Cardiac muscle cell (in vitro differentiated cells and primary cell): ENCODE measurements around the gene PTBP3. TPM values are rescaled to one million over a fixed set of nuclear protein-coding genes. Genes with fewer than 3 reads are reported as not detected.
A peak's percentile ranks its signal among the peaks of the same experiment; 100 is the strongest.

Experiments
- DNase-seq, 2 donors: peaks; one replicate each; pipeline versions ENCODE4 v3.0.0 to v3.0.0-alpha.2; 2010 to 2017; ENCODE audit warnings: low read depth in 1 of 2, low spot score in 1 of 2
- H3K27ac ChIP-seq: fragments of 200-600 bp; sonication (generic); 2 replicates; pipeline ENCODE4 v1.5.1; 2016
- H3K27me3 ChIP-seq: fragments of 200-600 bp; sonication (generic); 2 replicates; pipeline ENCODE4 v1.6.0; 2016; ENCODE audit warnings: control low read depth
- H3K36me3 ChIP-seq: fragments of 200-600 bp; sonication (generic); 2 replicates; pipeline ENCODE4 v1.5.1; 2016; ENCODE audit warnings: control low read depth
- H3K4me1 ChIP-seq: fragments of 200-600 bp; sonication (generic); 2 replicates; pipeline ENCODE4 v1.8.1; 2017; ENCODE audit warnings: low read depth, mild to moderate bottlenecking, mixed run types
- H3K4me3 ChIP-seq: fragments of 200-600 bp; sonication (generic); 2 replicates; pipeline ENCODE4 v1.5.1; 2016; ENCODE audit warnings: mild to moderate bottlenecking
- H3K9me3 ChIP-seq: fragments of 200-600 bp; sonication (generic); 2 replicates; pipeline ENCODE4 v1.5.1; 2017; ENCODE audit warnings: low read depth, mild to moderate bottlenecking, control low read depth
- polyA plus RNA-seq: library from polyadenylated mRNA; unstranded; fragments of >200 nt; fragmentation: Nextera tagmentation; extraction: Ambion mirVana; gene quantifications from 2 replicates; pipeline ENCODE4 v1.2.1, GENCODE V29; 2016
- total RNA-seq: library from RNA; depleted of rRNA; stranded (reverse); fragments of >200 nt; gene quantifications from 2 replicates; pipeline ENCODE4 v1.2.3, GENCODE V29; 2016
- TF ChIP-seq, protein P1 (sequence below): IDR thresholded peaks from 2 replicates; pipeline ENCODE4 v1.5.1; 2012; ENCODE audit warnings: low read depth, mild to moderate bottlenecking, low read length

PTBP3 gene
- total and polyA plus RNA-seq, 2 experiments from 2014 or later: 6.2 to 15.5 TPM

GRCh38 chr9:112242147-112242804 lies 91.1 kb downstream of the PTBP3 start:
- Histone ChIP-seq H3K4me3 (no peak overlapping the region), H3K9me3 (no peaks in the 10 kb centered on the region), H3K4me1 (no peaks in the 10 kb centered on the region), H3K27ac (no peak overlapping the region), H3K36me3 (no peaks in the 10 kb centered on the region), H3K27me3 (no peaks in the 10 kb centered on the region)
- TF ChIP-seq, protein P1, sequence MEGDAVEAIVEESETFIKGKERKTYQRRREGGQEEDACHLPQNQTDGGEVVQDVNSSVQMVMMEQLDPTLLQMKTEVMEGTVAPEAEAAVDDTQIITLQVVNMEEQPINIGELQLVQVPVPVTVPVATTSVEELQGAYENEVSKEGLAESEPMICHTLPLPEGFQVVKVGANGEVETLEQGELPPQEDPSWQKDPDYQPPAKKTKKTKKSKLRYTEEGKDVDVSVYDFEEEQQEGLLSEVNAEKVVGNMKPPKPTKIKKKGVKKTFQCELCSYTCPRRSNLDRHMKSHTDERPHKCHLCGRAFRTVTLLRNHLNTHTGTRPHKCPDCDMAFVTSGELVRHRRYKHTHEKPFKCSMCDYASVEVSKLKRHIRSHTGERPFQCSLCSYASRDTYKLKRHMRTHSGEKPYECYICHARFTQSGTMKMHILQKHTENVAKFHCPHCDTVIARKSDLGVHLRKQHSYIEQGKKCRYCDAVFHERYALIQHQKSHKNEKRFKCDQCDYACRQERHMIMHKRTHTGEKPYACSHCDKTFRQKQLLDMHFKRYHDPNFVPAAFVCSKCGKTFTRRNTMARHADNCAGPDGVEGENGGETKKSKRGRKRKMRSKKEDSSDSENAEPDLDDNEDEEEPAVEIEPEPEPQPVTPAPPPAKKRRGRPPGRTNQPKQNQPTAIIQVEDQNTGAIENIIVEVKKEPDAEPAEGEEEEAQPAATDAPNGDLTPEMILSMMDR: no peak
- no peak for DNase-seq

GRCh38 chr9:112241491-112241890 lies 91.9 kb downstream of the PTBP3 start:
- peak in 1 of 2 donors; percentile 35 for DNase-seq
- Histone ChIP-seq H3K36me3 (no peaks in the 10 kb centered on the region), H3K27ac (no peak overlapping the region), H3K4me1 (no peaks in the 10 kb centered on the region), H3K27me3 (no peaks in the 10 kb centered on the region), H3K9me3 (no peaks in the 10 kb centered on the region), H3K4me3 (no peak overlapping the region)
- TF ChIP-seq, protein P1: no peak

GRCh38 chr9:112239708-112240107 lies 93.7 kb downstream of the PTBP3 start:
- no peaks in the 10 kb centered on the region for H3K9me3 ChIP-seq
- no peaks in the 10 kb centered on the region for H3K4me1 ChIP-seq
- H3K27ac ChIP-seq: no peak overlapping the region
- H3K4me3 ChIP-seq: no peak overlapping the region
- H3K36me3 ChIP-seq: no peaks in the 10 kb centered on the region
- TF ChIP-seq, protein P1: no peak
- no peaks in the 10 kb centered on the region for H3K27me3 ChIP-seq
- DNase-seq: no peak

DNA sequence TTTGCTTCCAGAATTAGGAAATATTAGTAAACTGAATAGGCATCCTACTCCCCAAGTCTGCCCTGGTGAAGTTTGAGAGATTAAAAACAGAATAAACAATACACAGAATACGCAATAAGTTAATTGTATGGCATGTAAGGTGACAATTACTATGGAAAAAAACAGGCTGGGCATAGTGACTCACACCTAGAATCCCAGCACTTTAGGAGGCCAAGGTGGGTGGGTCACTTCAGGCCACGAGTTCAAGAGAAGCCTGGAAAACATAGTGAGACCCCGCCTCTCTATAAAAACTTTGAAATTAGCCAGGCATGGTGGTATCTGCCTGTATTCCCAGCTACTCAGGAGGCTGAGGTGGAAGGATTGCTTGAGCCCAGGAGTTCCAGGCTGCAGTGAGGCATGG lies 94.1 kb downstream of the PTBP3 start:
- no peak overlapping the region for H3K27ac ChIP-seq
- TF ChIP-seq, protein P1: no peak
- no peaks in the 10 kb centered on the region for H3K27me3 ChIP-seq
- no peak overlapping the region for H3K4me3 ChIP-seq
- no peaks in the 10 kb centered on the region for H3K36me3 ChIP-seq
- no peaks in the 10 kb centered on the region for H3K9me3 ChIP-seq
- H3K4me1 ChIP-seq: no peaks in the 10 kb centered on the region
- no peak for DNase-seq

GRCh38 chr9:112234779-112235178 lies 98.6 kb downstream of the PTBP3 start:
- no peak overlapping the region for H3K27ac ChIP-seq
- no peaks in the 10 kb centered on the region for H3K9me3 ChIP-seq
- H3K4me1 ChIP-seq: peaks cover 6% of the 10 kb centered on the region
- TF ChIP-seq, protein P1: no peak
- no peaks in the 10 kb centered on the region for H3K27me3 ChIP-seq
- DNase-seq: no peak
- H3K4me3 ChIP-seq: no peak overlapping the region
- H3K36me3 ChIP-seq: no peaks in the 10 kb centered on the region
